GM20000 (cell line): ENCODE results near the gene RAB15.

Experiments
- DNase-seq: peaks from one replicate; pipeline ENCODE4 v3.0.0; 2012; ENCODE audit warnings: low spot score
- TF ChIP-seq, protein P1 (sequence below): IDR thresholded peaks from 2 replicates; pipeline ENCODE4 v1.5.1; 2012; ENCODE audit warnings: mild to moderate bottlenecking, control low read depth; ENCODE audit errors: extremely low read depth, missing control alignments

Gene RAB15

DNA sequence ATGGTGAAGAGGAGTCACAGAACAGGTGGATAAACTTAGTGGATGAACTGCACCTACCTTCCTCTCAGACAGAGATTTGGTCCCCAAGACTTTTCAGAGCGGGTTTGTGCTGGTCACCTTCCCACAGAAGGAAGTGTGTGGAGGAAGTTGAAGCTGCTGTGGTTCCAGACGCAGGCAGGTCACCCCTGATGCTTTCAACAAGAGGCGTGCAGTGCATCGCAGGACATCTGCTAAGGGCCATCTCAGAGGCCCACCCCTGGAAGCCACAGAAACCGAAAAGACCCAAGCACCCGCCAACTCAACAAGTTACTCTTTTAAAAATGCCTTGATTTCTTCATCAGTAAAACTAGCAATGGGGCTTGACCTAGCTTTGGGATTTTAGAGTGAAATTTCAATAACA is 28.6 kb downstream of the RAB15 start:
- TF ChIP-seq, protein P1, sequence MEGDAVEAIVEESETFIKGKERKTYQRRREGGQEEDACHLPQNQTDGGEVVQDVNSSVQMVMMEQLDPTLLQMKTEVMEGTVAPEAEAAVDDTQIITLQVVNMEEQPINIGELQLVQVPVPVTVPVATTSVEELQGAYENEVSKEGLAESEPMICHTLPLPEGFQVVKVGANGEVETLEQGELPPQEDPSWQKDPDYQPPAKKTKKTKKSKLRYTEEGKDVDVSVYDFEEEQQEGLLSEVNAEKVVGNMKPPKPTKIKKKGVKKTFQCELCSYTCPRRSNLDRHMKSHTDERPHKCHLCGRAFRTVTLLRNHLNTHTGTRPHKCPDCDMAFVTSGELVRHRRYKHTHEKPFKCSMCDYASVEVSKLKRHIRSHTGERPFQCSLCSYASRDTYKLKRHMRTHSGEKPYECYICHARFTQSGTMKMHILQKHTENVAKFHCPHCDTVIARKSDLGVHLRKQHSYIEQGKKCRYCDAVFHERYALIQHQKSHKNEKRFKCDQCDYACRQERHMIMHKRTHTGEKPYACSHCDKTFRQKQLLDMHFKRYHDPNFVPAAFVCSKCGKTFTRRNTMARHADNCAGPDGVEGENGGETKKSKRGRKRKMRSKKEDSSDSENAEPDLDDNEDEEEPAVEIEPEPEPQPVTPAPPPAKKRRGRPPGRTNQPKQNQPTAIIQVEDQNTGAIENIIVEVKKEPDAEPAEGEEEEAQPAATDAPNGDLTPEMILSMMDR, result no peak
- DNase-seq, result no peak

DNA sequence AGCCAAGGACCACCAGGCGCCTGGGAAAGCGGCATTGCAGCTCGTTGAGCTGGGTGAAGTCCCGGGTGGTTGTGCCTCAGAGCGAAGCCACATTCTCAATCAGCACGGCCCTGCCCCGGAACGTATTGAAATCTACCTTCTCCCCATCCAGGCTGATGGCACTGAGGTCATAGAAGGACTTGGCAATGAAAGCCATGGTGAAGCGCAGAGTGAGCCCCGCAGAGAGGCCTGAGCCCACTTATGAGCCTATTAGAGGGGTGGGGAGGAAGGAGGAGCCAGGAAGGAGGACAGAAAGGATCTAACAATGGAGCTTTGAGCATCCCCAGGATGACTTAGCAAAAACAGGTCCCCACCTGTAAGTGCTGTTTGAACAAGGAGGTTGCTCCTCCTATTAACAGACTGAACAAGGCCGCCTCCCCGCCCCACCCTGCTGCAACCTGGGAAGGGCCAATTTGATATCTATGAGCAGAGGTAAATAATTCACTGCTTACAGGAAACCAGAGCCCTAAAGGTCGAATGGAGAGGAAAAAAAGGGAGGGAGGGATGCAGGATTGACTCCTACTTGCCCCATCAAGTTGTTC is 29.5 kb downstream of the RAB15 start, which contains the start of gene GPX2:
Gene GPX2 (minus strand): TSS at position 215 of the 581 bp plus-strand sequence. CDS start 19 bp downstream, at position 196.
- TF ChIP-seq, protein P1, result no peak
- no peak for DNase-seq

DNA sequence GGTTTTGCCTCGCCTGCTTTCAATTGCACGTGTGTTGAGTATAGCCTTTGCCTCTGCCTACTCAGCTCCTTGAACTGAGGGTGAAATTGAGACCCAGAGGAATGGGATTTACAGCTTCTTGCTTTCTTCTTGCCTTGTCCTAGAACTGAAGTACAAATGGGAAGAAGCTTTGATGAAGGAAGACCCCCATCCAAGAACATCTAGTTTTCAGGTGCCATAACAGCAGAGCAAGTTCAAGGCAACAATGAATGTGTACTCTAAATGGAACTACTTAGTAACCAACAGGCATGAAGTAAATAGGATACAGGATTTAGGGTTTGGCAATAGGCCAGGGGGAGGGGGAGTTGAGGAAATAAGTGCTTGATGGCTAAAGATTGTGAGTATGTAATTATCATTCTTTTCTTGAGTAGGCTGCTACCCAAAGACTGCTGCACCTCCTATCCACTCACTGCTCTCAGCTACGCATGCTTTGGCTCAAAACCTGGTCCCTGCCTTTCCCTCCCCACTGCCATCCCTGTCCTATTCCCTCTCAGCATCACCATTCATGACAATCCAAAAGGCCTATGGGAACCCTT is 31.7 kb downstream of the RAB15 start:
- no peak for DNase-seq
- TF ChIP-seq, protein P1, result no peak

DNA sequence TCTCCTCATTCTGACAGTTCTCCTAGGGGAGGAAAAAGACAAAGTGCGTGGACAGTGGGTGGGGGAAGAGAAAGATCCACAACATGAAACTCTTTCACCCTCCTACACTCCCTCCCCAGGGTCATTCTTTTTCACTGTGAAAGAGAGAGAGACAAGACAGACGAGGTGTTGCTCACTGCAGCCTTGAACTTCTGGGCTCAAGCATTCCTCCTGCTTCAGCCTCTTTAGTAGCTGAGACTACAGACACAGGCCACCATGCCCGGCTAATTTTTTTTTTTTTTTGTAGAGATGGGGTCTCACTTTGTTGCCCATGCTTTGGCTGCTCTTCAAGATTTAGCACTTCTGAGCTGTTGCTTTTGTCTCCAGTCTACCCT is 32.3 kb downstream of the RAB15 start:
- DNase-seq, result no peak
- TF ChIP-seq, protein P1, result no peak

DNA sequence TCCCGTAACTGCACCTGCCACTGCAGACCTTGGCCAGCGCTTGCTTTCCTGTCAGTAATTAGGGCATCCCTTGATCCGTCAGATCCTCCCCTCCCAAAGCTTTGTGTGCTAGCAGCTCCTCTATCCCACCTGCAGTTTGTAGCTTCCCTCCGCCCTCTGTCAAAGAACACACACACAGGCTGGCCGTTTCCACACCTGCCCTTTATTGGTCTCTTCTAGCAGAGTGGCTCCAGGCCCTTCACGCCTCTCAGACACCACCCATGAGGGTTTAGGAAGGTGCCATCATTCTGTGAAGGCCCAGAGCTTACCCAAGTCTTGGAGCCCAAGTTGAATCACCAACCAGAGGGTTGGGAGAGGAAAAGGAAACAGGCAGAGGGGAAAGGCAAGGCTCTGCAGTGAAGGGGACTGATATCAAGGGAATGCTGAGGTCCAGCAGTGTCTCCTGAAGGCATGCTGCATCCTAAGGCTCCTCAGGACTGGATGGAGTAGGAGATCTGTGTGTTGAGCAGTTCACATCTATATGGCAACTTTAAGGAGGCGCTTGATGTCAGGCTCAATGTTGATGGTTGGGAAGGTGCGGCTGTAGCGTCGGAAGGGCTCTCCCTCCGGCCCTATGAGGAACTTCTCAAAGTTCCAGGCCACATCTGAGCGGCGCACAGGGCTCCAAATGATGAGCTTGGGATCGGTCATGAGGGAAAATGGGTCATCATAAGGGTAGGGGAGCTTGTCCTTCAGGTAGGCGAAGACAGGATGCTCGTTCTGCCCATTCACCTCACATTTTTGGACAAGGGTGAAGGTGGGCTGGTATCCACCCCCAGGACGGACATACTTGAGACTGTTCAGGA is 32.9 kb downstream of the RAB15 start:
- TF ChIP-seq, protein P1, result no peak
- no peak for DNase-seq

DNA sequence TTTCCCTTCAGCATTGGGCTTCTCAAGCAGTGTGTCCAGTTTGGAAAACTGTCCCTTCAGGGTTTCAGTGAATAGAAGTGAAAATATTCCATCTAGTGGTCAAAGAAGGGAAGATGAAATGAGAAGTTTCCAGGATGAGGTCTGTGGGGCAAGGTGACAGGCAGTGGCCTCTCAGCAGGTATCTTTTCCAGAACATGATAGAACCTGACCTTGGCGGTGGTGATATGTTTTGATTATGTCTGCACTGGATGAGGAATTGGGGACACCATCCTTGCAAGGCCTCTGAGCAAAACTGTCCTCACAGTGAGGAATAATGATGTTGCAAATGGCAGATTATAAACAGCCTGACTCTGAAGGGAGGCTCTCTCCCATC is 34.3 kb downstream of the RAB15 start:
- TF ChIP-seq, protein P1, result no peak
- no peak for DNase-seq

DNA sequence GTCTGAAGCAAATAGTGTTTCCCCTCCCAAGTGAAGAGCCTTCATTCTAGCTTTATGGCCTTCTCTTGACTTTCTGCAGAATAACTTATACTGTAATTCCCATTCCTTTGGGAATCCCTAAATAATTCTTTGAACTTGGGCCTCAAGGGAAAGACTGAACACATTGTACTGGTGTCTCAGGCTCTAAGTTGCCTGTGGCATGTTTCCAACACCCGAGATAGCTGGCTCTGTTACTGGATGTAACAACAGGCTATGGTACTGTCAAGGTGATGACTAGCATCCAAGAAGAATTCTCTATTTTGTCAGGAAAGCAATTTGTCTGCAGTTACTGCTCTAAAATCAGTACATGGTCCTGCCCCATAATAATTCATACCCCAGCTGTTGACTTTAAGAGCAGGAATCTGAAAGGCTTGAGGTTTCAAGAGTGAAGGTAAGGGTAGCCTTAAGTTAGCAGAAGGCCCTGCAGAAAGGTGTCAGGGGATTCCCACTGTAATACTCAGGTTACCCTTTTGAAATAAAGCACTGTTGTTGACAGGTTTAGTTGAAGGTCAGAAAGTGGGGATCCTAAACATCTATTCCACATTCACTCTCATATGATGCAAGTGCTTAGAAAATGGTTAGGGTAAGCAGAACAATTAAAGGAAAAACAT is 34.8 kb downstream of the RAB15 start:
- DNase-seq, result no peak
- TF ChIP-seq, protein P1, result no peak
